Germinal center (tissue), 1 donor: ENCODE data around the gene SKIDA1.

Experiments used
- DNase-seq: peaks from one replicate; pipeline ENCODE4 v3.0.0; 2012; ENCODE audit warnings: mixed read lengths, low spot score

Gene SKIDA1

DNA sequence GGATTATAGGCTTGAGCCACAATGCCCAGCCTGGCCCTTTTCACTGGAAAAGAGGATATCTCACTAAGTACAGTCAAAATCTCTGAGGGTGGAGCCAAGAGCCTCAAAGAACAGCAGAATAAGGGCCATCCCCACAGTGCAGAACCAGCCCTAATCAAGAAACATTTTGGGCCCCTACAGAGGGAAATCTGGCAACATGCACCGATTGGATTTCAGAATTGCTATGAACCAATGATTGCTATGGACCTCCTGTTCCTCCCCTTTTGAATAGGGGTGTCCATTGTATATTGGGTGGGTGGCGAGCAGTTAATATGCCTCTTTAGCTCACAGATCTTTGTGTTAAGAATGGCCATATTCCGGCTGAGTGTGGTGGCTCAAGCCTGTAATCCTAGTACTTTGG is 42.7 kb downstream of the SKIDA1 start:
- DNase-seq, result no peak

DNA sequence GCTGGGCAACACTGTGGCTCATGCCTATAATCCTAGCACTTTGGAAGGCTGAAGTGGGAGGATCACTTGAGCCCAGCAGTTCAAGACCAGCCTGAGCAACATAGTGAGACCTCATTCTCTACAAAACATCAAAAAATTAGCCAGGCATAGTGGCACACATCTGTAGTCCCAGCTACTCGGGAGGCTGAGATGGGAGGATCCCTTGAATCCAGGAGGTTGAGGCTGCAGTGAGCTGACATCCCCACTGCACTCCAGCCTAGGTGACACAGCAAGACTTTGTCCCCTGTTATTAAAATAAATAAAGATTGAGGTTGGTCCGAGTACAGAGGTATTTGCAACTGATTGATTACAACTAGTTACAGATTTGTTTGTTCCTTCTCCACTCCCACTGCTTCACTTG is 44.1 kb downstream of the SKIDA1 start:
- DNase-seq, result no peak

DNA sequence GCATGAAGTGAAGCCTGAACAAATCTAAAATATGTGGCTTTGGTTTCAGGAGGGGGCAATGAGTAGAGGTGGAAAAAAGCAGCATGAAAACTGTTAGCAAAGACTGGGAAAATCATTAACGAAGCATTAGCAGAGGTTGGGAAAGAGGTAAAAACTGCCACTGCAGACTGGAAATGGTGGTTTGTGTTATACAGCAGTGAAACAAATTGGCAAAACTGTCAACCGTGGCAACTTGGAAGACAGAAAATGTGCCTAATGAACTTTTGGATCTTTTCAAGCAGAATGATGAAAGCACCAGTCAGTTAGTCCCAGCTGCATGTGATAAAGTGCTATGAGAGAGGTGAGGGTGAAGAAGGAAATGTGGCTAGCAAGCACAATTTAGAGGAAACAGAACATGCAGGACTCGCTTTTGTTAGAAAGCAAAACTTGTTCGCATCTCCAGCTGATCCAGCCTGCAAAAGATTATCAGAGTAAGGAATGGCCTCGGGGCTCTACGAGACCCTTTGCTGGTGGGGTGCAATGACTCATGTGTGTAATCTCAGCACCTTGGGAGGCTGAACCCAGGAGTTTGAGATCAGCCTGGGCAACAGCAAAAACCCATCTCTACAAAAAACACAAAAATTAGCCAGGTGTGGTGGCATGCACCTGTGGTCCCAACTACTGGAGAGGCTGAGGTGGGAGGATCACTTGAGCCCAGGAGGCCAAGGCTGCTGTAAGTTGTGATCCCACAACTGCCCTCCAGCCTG is 45.7 kb downstream of the SKIDA1 start:
- DNase-seq, result no peak

DNA sequence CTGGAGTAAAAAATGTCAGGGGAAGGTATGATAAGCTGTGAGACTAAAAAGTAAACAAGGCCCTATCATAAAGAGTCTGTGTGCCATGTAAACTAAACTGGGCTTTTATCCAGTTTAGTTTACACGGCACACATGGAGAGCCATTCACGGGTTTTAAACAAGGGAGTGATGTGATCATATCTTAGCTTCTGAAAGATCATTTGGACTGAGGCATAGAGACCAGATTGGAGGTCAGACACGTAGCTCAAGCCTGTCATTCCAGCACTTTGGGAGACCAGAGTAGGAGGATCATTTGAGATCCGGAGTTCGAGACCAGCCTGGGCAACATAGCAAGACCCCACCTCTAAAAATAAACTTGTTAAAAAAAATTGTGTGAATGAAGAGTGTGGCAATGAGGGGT is 50.1 kb downstream of the SKIDA1 start:
- DNase-seq, result no peak

DNA sequence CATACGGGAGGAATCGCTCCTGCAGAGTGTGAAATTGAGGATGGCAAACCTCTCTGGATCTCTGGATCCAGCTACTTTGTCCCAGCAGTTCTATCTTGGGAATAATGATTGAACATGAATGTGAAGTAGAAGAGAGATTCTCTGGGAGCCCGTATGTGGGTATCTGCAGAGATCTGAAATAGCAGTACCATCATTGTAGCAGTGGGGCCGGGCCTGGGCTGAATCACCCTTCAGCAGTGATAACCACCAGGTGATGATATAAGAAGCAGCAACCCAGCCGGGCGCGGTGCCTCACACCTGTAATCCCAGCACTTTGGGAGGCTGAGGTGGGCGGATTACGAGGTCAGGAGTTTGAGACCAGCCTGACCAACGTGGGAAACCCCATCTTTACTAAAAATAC is 51.9 kb downstream of the SKIDA1 start:
- no peak for DNase-seq

DNA sequence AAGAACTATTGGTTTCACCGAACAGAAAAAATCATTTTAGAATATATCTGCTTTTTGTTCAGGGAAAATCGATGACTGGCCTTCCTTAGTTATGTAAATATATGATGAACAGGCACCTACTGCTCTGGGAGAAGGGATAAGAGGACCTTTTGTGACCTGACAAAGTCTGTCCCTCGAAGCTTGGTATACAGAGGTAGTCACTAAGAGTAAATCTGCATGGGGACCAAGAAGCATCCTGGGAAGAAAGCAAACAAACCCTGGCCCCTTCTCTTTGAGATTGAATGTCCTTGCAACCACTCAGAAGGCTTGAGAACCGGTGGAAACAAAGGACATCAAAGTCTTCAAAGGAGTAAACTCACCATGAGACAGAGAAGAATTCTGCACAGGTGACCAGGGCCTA is 52.3 kb downstream of the SKIDA1 start:
- DNase-seq, result no peak

DNA sequence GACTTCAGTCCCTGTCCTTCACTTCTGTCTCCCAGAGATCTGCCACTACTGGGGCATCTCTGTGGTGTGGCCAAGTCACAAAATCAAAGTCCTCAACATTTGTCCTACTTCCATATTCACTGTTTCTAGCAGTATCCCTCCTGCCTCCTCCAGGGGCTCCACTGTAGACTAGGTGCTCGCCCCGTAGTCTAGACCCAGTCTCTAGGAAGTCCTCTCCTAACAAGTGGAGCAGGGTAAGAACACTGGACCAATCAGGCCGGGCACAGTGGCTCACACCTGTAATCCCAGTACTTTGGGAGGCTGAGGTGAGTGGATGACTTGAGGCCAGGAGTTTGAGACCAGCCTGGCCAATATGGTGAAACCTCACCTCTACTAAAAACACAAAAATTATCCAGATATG is 57.4 kb downstream of the SKIDA1 start:
- DNase-seq, result no peak

DNA sequence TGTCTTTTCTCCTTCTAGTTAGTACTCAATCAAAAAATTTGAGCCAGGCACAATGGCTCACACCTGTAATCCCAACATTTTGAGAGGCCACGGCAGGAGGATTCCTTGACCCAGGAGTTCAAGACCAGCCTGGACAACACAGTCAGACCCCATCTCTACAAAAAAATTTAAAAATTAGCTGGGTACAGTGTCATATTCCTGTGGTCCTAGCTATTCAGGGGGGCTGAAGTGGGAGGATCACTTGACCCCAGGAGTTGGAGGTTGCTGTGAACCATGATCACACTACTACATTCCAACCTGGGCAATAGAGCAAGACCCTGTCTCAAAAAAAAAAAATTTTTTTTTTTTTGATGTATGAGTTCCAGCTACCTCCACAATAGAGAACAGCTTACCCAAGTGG is 57.8 kb downstream of the SKIDA1 start:
- no peak for DNase-seq

DNA sequence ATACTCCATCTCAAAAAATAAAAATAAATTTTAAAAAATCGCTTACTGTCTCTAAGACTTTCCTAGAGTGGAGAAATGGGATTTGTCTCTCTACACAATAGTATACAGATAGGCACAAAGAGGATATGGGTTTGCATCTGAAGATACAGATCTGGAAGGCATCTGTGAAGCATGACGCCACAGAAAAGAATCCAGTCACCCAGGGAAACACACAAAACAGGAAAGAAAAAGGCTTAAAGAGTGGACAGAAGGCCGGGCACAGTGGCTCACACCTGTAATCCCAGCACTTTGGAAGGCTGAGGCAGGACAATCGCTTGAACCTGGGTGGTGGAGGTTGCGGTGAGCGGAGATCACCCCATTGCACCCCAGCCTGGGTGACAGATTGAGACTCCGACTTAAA is 61.3 kb downstream of the SKIDA1 start:
- DNase-seq, result no peak
